Liver (tissue), 9 donors: Measurements from ENCODE around the gene SLC29A3. TPM values are rescaled to one million over a fixed set of nuclear protein-coding genes. Genes with fewer than 3 reads are reported as not detected.

ENCODE experiments used
- DNase-seq: peaks from one replicate; pipeline ENCODE4 v3.0.0-alpha.2; 2017; ENCODE audit warnings: low spot score
- H3K27ac ChIP-seq, 2 donors: one replicate each; pipeline ENCODE4 v1.7.0; 2013; ENCODE audit warnings: inconsistent platforms in 2 of 2, low read length in 2 of 2, control low read depth in 1 of 2, low read depth in 1 of 2, mild to moderate bottlenecking in 1 of 2
- H3K27me3 ChIP-seq, 4 donors: one replicate each; pipeline versions ENCODE4 v1.6.1 to v1.7.0; 2013; ENCODE audit warnings: low read length in 3 of 4, inconsistent platforms in 1 of 4, mild to moderate bottlenecking in 1 of 4, moderate library complexity in 1 of 4; ENCODE audit not compliant: control insufficient read depth in 4 of 4, insufficient read depth in 4 of 4
- H3K36me3 ChIP-seq, 4 donors: one replicate each; pipeline versions ENCODE4 v1.6.1 to v1.7.0; 2013; ENCODE audit warnings: low read length in 3 of 4, mild to moderate bottlenecking in 3 of 4, low read depth in 1 of 4, moderate library complexity in 1 of 4; ENCODE audit not compliant: control insufficient read depth in 4 of 4, insufficient read depth in 3 of 4
- H3K4me1 ChIP-seq, 4 donors: one replicate each; pipeline versions ENCODE4 v1.6.1 to v1.7.0; 2013; ENCODE audit warnings: low read length in 3 of 4, mild to moderate bottlenecking in 3 of 4, moderate library complexity in 1 of 4; ENCODE audit not compliant: control insufficient read depth in 4 of 4, insufficient read depth in 4 of 4
- H3K4me3 ChIP-seq, 3 donors: one replicate each; pipeline versions ENCODE4 v1.6.1 to v1.7.0; 2013; ENCODE audit warnings: low read length in 3 of 3, control low read depth in 1 of 3, low read depth in 1 of 3, mild to moderate bottlenecking in 1 of 3
- H3K9ac ChIP-seq, 2 donors: one replicate each; pipeline ENCODE4 v1.7.0; 2013; ENCODE audit warnings: low read length in 2 of 2, mild to moderate bottlenecking in 2 of 2, moderate library complexity in 2 of 2, control low read depth in 1 of 2, low read depth in 1 of 2
- H3K9me3 ChIP-seq, 4 donors: one replicate each; pipeline versions ENCODE4 v1.6.1 to v1.7.0; 2013; ENCODE audit warnings: low read length in 3 of 4; ENCODE audit not compliant: control insufficient read depth in 4 of 4
- EGR1 ChIP-seq, 2 donors: IDR thresholded peaks; 2 replicates each; pipeline ENCODE4 v1.6.1; 2016 to 2018; ENCODE audit warnings: antibody characterized with exemption in 2 of 2, low read depth in 2 of 2
- FOXA2 ChIP-seq: IDR thresholded peaks from 2 replicates; pipeline ENCODE4 v1.6.1; 2016; ENCODE audit warnings: antibody characterized with exemption
- HNF4A ChIP-seq, 2 donors: conservative IDR thresholded peaks; 2 replicates each; pipeline ENCODE4 v1.6.1; 2016; ENCODE audit warnings: antibody characterized with exemption in 2 of 2, mild to moderate bottlenecking in 2 of 2
- HNF4G ChIP-seq: IDR thresholded peaks from 2 replicates; pipeline ENCODE4 v1.6.1; 2016; ENCODE audit warnings: antibody characterized with exemption
- JUND ChIP-seq, 2 donors: IDR thresholded peaks; 2 replicates each; pipeline ENCODE4 v1.6.1; 2016; ENCODE audit warnings: antibody characterized with exemption in 2 of 2
- RAD21 ChIP-seq, 2 donors: IDR thresholded peaks; 2 replicates each; pipeline ENCODE4 v1.6.1; 2016; ENCODE audit warnings: antibody characterized with exemption in 2 of 2, mild to moderate bottlenecking in 2 of 2
- RXRA ChIP-seq, 2 donors: IDR thresholded peaks; 2 replicates each; pipeline ENCODE4 v1.6.1; 2017 to 2018; ENCODE audit warnings: antibody characterized with exemption in 2 of 2, mild to moderate bottlenecking in 1 of 2
- SP1 ChIP-seq: IDR thresholded peaks from 2 replicates; pipeline ENCODE4 v1.6.1; 2018; ENCODE audit warnings: antibody characterized with exemption, mild to moderate bottlenecking
- TAF1 ChIP-seq: conservative IDR thresholded peaks from 2 replicates; pipeline ENCODE4 v1.6.1; 2016; ENCODE audit warnings: antibody characterized with exemption, mild to moderate bottlenecking
- WGBS: extraction: QIAGEN DNeasy Blood & Tissue Kit; methylation state at CpG from one replicate; pipeline ENCODE4 v1.1.7; 2013; 5-methylcytosine and 5-hydroxymethylcytosine counted together
- polyA plus RNA-seq, 2 donors: library from polyadenylated mRNA; stranded (reverse) in 1 of 2; unstranded in 1 of 2; fragments of 200-250 nt in 1 of 2; fragments of >200 nt in 1 of 2; fragmentation: Nextera tagmentation in 1 of 2; extraction: Ambion mirVana in 1 of 2; gene quantifications; one replicate each; pipeline versions ENCODE4 v1.2.1 to v1.2.3, GENCODE V29; 2013 to 2015
- total RNA-seq, 2 donors: library from RNA; depleted of rRNA; stranded (reverse); fragments of >200 nt; gene quantifications; one replicate each; pipeline ENCODE4 v1.2.3, GENCODE V29; 2014
- TF ChIP-seq, protein P1 (sequence below): fragments of 150-350 bp; IDR thresholded peaks from 2 replicates; pipeline ENCODE4 v1.5.1; 2017; ENCODE audit warnings: improper control_type of control experiment, low read depth, low read length; ENCODE audit not compliant: missing input control
- TF ChIP-seq, protein P2 (sequence below): IDR thresholded peaks from 2 replicates; pipeline ENCODE4 v1.6.1; 2016; ENCODE audit warnings: antibody characterized with exemption, mild to moderate bottlenecking
- TF ChIP-seq, protein P3 (sequence below): IDR thresholded peaks from 2 replicates; pipeline ENCODE4 v1.6.1; 2016; ENCODE audit warnings: antibody characterized with exemption
- donor health status: healthy.
- donor health status: healthy.
- donor health status: healthy.
- donor health status: healthy.
- donor health status: healthy.

The SLC29A3 gene
- total and polyA plus RNA-seq, 4 donors = 3.1 to 11.9 (median 5.3) TPM

DNA sequence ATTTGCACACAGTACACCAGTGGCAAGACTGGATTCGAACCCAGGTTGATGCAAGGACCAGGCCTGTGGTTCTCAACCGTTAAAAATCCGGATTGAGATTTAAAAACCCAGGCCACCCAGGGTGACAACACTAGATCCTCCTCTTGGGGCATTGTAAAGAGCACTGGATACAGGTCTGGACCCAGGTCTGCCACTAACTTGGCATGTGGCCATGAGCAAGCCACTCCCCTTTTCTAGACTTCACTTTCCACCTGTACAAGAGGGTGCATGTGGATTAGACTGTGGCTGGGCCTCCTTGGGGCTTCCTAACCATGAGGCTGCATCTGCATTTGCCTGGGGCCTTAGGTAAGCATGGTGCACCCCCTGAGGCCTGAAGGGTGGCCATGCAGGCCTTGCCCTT lies 21.7 kb upstream of the SLC29A3 start:
- WGBS = 95% methylated on average over 3 of the region's 3 CpGs
- Histone ChIP-seq H3K4me3 (no peak overlapping the region), H3K27me3 (no peaks in the 10 kb centered on the region), H3K9ac (no peak overlapping the region), H3K36me3 (no peaks in the 10 kb centered on the region), H3K9me3 (no peaks in the 10 kb centered on the region), H3K27ac (no peak overlapping the region), H3K4me1 (peaks cover 4 to 13% (median 9%) of the 10 kb centered on the region in 4 donors)
- DNase-seq = no peak
- TF ChIP-seq RXRA (IDR thresholded peaks at IDR 0.05) (no peak), FOXA2 (no peak), EGR1 (IDR thresholded peaks at IDR 0.05; ENCODE audit: low read depth in 2 of 2) (no peak)

DNA sequence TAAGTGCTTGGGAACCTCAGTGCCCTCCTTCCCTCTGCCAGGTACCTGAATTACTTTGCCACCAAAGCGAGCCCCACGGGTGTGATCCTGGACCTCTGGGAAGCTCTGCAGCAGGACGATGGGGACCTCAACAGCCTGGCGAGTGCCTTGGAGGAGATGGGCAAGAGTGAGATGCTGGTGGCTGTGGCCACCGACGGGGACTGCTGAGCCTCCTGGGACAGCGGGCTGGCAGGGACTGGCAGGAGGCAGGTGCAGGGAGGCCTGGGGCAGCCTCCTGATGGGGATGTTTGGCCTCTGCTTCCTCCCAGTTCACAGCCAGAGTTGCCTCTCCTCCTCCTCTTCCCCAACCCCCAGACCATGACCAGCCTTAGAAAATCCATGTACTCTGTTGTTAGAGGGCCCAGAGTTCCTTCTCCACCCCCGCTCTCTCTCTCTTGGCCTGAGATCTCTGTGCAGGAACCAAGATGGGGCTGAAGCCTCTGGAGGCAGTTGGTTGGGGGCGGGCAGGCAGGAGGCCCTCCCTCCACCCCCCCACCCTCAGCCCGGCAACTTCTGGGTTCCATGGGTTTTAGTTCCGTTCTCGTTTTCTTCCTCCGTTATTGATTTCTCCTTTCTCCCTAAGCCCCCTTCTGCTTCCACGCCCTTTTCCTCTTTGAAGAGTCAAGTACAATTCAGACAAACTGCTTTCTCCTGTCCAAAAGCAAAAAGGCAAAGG lies 19.8 kb upstream of the SLC29A3 start:
- 84% methylated on average over 14 of the region's 14 CpGs for WGBS
- DNase-seq = no peak
- Histone ChIP-seq H3K4me1 (no peaks in the 10 kb centered on the region), H3K27ac (no peak overlapping the region), H3K9me3 (no peaks in the 10 kb centered on the region), H3K9ac (no peak overlapping the region), H3K4me3 (no peak overlapping the region), H3K36me3 (no peaks in the 10 kb centered on the region), H3K27me3 (no peaks in the 10 kb centered on the region)
- TF ChIP-seq HNF4A (conservative IDR thresholded peaks at IDR 0.05) (no peak), SP1 (no peak), HNF4G (no peak)
- TF ChIP-seq, protein P1, sequence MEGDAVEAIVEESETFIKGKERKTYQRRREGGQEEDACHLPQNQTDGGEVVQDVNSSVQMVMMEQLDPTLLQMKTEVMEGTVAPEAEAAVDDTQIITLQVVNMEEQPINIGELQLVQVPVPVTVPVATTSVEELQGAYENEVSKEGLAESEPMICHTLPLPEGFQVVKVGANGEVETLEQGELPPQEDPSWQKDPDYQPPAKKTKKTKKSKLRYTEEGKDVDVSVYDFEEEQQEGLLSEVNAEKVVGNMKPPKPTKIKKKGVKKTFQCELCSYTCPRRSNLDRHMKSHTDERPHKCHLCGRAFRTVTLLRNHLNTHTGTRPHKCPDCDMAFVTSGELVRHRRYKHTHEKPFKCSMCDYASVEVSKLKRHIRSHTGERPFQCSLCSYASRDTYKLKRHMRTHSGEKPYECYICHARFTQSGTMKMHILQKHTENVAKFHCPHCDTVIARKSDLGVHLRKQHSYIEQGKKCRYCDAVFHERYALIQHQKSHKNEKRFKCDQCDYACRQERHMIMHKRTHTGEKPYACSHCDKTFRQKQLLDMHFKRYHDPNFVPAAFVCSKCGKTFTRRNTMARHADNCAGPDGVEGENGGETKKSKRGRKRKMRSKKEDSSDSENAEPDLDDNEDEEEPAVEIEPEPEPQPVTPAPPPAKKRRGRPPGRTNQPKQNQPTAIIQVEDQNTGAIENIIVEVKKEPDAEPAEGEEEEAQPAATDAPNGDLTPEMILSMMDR = no peak

DNA sequence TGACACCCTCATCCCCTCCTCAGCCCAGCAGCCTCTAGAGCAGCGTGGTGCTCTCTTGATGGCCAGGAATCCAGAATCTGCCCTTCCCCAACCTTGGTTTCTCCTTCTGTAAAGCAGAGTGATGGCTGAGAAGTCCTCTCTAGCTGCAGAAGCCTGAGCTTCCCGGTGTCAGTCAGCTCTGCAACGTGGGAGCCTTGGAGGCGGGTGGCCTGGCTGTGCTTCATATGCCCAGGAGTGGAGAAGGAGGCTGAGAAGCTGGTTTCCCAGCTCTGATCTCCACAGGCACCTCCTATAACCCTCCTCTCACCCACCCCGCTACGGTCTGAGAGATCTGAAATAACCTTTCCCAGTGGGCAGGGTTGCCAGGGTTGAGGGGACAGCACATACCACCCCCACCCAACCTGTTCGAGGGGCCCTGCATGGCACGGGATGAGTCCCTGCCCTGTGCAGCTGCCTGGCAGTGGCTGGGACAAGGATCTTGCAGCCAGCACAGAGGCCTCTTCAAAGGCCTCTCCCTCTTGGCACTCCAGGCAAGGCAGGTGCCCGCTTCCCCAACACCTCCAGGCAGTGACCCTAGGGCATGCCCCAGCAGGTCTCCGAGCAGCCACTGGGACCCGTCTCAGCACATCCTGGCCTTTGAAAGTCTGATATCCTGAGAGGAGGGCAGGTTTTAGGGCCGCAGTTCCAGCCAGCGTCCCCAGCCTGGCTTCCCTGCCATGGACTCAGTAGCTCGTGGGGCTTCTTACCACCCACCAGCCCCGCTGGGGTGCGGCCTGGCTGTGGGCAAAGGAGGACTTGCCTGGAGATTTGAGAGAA lies 18.3 kb upstream of the SLC29A3 start:
- TF ChIP-seq, protein P2, sequence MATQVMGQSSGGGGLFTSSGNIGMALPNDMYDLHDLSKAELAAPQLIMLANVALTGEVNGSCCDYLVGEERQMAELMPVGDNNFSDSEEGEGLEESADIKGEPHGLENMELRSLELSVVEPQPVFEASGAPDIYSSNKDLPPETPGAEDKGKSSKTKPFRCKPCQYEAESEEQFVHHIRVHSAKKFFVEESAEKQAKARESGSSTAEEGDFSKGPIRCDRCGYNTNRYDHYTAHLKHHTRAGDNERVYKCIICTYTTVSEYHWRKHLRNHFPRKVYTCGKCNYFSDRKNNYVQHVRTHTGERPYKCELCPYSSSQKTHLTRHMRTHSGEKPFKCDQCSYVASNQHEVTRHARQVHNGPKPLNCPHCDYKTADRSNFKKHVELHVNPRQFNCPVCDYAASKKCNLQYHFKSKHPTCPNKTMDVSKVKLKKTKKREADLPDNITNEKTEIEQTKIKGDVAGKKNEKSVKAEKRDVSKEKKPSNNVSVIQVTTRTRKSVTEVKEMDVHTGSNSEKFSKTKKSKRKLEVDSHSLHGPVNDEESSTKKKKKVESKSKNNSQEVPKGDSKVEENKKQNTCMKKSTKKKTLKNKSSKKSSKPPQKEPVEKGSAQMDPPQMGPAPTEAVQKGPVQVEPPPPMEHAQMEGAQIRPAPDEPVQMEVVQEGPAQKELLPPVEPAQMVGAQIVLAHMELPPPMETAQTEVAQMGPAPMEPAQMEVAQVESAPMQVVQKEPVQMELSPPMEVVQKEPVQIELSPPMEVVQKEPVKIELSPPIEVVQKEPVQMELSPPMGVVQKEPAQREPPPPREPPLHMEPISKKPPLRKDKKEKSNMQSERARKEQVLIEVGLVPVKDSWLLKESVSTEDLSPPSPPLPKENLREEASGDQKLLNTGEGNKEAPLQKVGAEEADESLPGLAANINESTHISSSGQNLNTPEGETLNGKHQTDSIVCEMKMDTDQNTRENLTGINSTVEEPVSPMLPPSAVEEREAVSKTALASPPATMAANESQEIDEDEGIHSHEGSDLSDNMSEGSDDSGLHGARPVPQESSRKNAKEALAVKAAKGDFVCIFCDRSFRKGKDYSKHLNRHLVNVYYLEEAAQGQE = no peak
- TF ChIP-seq JUND (IDR thresholded peaks at IDR 0.05) = no peak
- TF ChIP-seq, protein P3, sequence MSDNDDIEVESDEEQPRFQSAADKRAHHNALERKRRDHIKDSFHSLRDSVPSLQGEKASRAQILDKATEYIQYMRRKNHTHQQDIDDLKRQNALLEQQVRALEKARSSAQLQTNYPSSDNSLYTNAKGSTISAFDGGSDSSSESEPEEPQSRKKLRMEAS = no peak
- no peak for TF ChIP-seq EGR1 (IDR thresholded peaks at IDR 0.05; ENCODE audit: low read depth in 2 of 2)
- no peak for TF ChIP-seq RAD21 (IDR thresholded peaks at IDR 0.05)
- no peak for TF ChIP-seq TAF1
- H3K4me1 ChIP-seq = no peaks in the 10 kb centered on the region
- no peak for DNase-seq
- H3K27ac ChIP-seq = no peak overlapping the region
- H3K27me3 ChIP-seq = no peaks in the 10 kb centered on the region
- no peak overlapping the region for H3K4me3 ChIP-seq
- H3K36me3 ChIP-seq = no peaks in the 10 kb centered on the region
- 92% methylated on average over 16 of the region's 16 CpGs for WGBS
- no peak overlapping the region for H3K9ac ChIP-seq
- no peaks in the 10 kb centered on the region for H3K9me3 ChIP-seq
